ENCODE results near the gene SRSF4. TPM values are rescaled to one million over a fixed set of nuclear protein-coding genes. Genes with fewer than 3 reads are reported as not detected.
"Not testable (repeated sequence)": the region's sequence is repeated elsewhere in the genome, so short reads cannot be mapped to it uniquely, and the experiment has no call there.

Gene SRSF4
- total RNA-seq, 1 donor from 2014 or later = 89.0 TPM

GRCh38 chr1:29113413-29114117 is 68.1 kb downstream of the SRSF4 start:
- DNase-seq (no peak), ATAC-seq (no peak)
- intact Hi-C loops (cut with DNase I) = no loop called here
- no peaks in the 10 kb centered on the region for H3K4me1 ChIP-seq
- no peak for TF ChIP-seq CTCF (IDR thresholded peaks at IDR 0.05)
- H3K27ac ChIP-seq = no peak overlapping the region
- no peaks in the 10 kb centered on the region for H3K9me3 ChIP-seq
- no peaks in the 10 kb centered on the region for H3K27me3 ChIP-seq
- no peak overlapping the region for H3K4me3 ChIP-seq
- peaks cover 52% of the 10 kb centered on the region for H3K36me3 ChIP-seq

- Histone ChIP-seq H3K36me3 (peaks cover 47% of the 10 kb centered on the region), H3K27ac (no peak overlapping the region), H3K4me1 (no peaks in the 10 kb centered on the region), H3K27me3 (no peaks in the 10 kb centered on the region), H3K9me3 (no peaks in the 10 kb centered on the region), H3K4me3 (no peak overlapping the region)
- TF ChIP-seq CTCF (IDR thresholded peaks at IDR 0.05) = no peak
- intact Hi-C loops (cut with DNase I) = no loop called here
- DNase-seq = no peak
- ATAC-seq = no peak
Measured at GRCh38 chr1:29112705-29113412, 68.8 kb downstream of the SRSF4 start.

- H3K27ac ChIP-seq; H3K4me3 ChIP-seq; H3K4me1 ChIP-seq; H3K27me3 ChIP-seq; ATAC-seq; intact Hi-C loops (cut with DNase I); H3K9me3 ChIP-seq; DNase-seq: not testable (repeated sequence)
- H3K36me3 ChIP-seq = peaks cover 28% of the 10 kb centered on the region
Measured at GRCh38 chr1:29108041-29108440, 73.7 kb downstream of the SRSF4 start.

DNA sequence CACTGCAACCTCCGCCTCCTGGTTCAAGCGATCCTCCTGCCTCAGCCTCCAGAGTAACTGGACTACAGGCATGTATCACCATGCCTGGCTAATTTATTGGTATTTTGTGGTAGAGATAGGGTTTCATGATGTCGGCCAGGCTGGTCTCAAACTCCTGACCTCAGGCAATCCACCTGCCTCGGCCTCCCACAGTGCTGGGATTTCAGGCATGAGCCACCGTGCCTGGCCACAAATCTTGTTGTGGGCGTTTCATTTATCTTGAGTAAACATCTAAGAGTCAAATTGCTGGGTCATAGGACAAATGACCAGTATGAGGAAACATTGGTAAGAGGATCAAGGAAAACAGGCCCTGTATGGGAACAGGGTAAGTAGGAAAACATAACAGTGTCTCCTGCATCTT is 75.9 kb downstream of the SRSF4 start:
- H3K27ac ChIP-seq = no peak overlapping the region
- no peak for TF ChIP-seq CTCF (IDR thresholded peaks at IDR 0.05)
- H3K4me3 ChIP-seq = no peak overlapping the region
- no peaks in the 10 kb centered on the region for H3K9me3 ChIP-seq
- H3K27me3 ChIP-seq = no peaks in the 10 kb centered on the region
- H3K36me3 ChIP-seq = peaks cover 15% of the 10 kb centered on the region
- H3K4me1 ChIP-seq = no peaks in the 10 kb centered on the region
- ATAC-seq (peak; percentile 28), DNase-seq (no peak)
- intact Hi-C loops (cut with DNase I) = no loop called here

DNA sequence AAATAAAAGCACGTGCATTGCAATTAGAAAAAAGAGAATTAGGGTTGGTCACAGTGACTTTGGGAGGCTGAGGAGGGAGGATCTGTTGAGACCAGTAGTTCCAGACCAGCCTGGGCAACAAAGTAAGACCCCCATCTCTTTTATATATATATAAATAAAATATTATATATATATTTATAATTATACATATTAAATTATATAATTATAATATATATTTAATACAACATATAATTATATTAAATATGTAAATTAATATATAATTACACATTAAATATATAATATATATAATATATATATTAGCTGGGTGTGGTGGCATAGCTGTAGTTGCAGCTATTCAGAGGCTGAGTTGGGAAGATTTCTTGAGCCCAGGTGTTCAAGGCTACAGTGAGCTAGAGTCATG is 81.2 kb downstream of the SRSF4 start:
- no peak for DNase-seq
- Histone ChIP-seq H3K27ac (no peak overlapping the region), H3K4me3 (no peak overlapping the region), H3K27me3 (no peaks in the 10 kb centered on the region), H3K9me3 (no peaks in the 10 kb centered on the region), H3K36me3 (peaks cover 16% of the 10 kb centered on the region), H3K4me1 (no peaks in the 10 kb centered on the region)
- no peak for ATAC-seq
- TF ChIP-seq CTCF (IDR thresholded peaks at IDR 0.05) = no peak
- intact Hi-C loops (cut with DNase I) = no loop called here

- no peak overlapping the region for H3K4me3 ChIP-seq
- H3K9me3 ChIP-seq = no peaks in the 10 kb centered on the region
- ATAC-seq (no peak), DNase-seq (no peak)
- no peaks in the 10 kb centered on the region for H3K4me1 ChIP-seq
- no peak overlapping the region for H3K27ac ChIP-seq
- no peaks in the 10 kb centered on the region for H3K27me3 ChIP-seq
- TF ChIP-seq CTCF (IDR thresholded peaks at IDR 0.05) = no peak
- peaks cover 17% of the 10 kb centered on the region for H3K36me3 ChIP-seq
- intact Hi-C loops (cut with DNase I) = no loop called here
Measured at GRCh38 chr1:29099286-29099685, 82.4 kb downstream of the SRSF4 start.

Measured in upper lobe of right lung (tissue), 1 donor.